H9 (cell line): ENCODE data around the gene HCN4. TPM values are rescaled to one million over a fixed set of nuclear protein-coding genes. Genes with fewer than 3 reads are reported as not detected.

ENCODE experiments used
- DNase-seq: peaks from one replicate; pipeline ENCODE4 v3.0.0-alpha.2; 2017
- H2AFZ ChIP-seq: one replicate; pipeline ENCODE4 v1.6.1; 2013; ENCODE audit warnings: mild to moderate bottlenecking, low read length, control low read depth, moderate library complexity
- H2AK5ac ChIP-seq: 2 replicates; pipeline ENCODE4 v1.6.1; 2013; ENCODE audit warnings: low read length, control low read depth, mixed read lengths; ENCODE audit not compliant: insufficient read length
- H2BK120ac ChIP-seq: one replicate; pipeline ENCODE4 v1.6.1; 2013; ENCODE audit warnings: low read depth, mild to moderate bottlenecking, low read length, control low read depth, inconsistent platforms; ENCODE audit not compliant: poor library complexity, severe bottlenecking
- H2BK12ac ChIP-seq: 2 replicates; pipeline ENCODE4 v1.6.1; 2013; ENCODE audit warnings: low read length, control low read depth, mixed read lengths, low read depth; ENCODE audit not compliant: insufficient read length
- H2BK15ac ChIP-seq: 2 replicates; pipeline ENCODE4 v1.6.1; 2013; ENCODE audit warnings: low read depth, low read length, control low read depth
- H2BK20ac ChIP-seq: one replicate; pipeline ENCODE4 v1.6.1; 2013; ENCODE audit warnings: low read depth, mild to moderate bottlenecking, low read length, control low read depth, inconsistent platforms; ENCODE audit not compliant: poor library complexity, severe bottlenecking
- H2BK5ac ChIP-seq: 2 replicates; pipeline ENCODE4 v1.6.1; 2013; ENCODE audit warnings: low read length, control low read depth, mixed read lengths; ENCODE audit not compliant: insufficient read length
- H3K14ac ChIP-seq: 2 replicates; pipeline ENCODE4 v1.6.1; 2013; ENCODE audit warnings: low read length, control low read depth; ENCODE audit not compliant: insufficient read depth
- H3K18ac ChIP-seq: 2 replicates; pipeline ENCODE4 v1.6.1; 2013; ENCODE audit warnings: low read depth, mild to moderate bottlenecking, mixed read lengths, low read length, control low read depth; ENCODE audit not compliant: insufficient read length
- H3K23ac ChIP-seq: 2 replicates; pipeline ENCODE4 v1.6.1; 2013; ENCODE audit warnings: low read length, control low read depth, mixed read lengths, low read depth; ENCODE audit not compliant: insufficient read length
- H3K23me2 ChIP-seq: 2 replicates; pipeline ENCODE4 v1.6.1; 2013; ENCODE audit warnings: low read depth, mild to moderate bottlenecking, mixed read lengths, low read length, control low read depth; ENCODE audit not compliant: insufficient read length, poor library complexity, severe bottlenecking
- H3K27ac ChIP-seq: 2 replicates; pipeline ENCODE4 v1.5.1; 2013; ENCODE audit warnings: low read length, control low read depth, mixed read lengths, low read depth; ENCODE audit not compliant: insufficient read length
- H3K27me3 ChIP-seq: 2 replicates; pipeline ENCODE4 v1.6.1; 2013; ENCODE audit warnings: low read length, control low read depth, inconsistent platforms; ENCODE audit not compliant: insufficient read depth
- H3K4ac ChIP-seq: 2 replicates; pipeline ENCODE4 v1.6.1; 2013; ENCODE audit warnings: low read depth, mild to moderate bottlenecking, control low read depth, inconsistent platforms, low read length, moderate library complexity
- H3K4me1 ChIP-seq: 2 replicates; pipeline ENCODE4 v1.6.1; 2013; ENCODE audit warnings: low read length, control low read depth, inconsistent platforms; ENCODE audit not compliant: insufficient read depth
- H3K4me2 ChIP-seq: 2 replicates; pipeline ENCODE4 v1.6.1; 2013; ENCODE audit warnings: low read length, control low read depth, mixed read lengths; ENCODE audit not compliant: insufficient read length, insufficient read depth
- H3K56ac ChIP-seq: 2 replicates; pipeline ENCODE4 v1.6.1; 2013; ENCODE audit warnings: low read depth, mild to moderate bottlenecking, mixed read lengths, low read length, control low read depth; ENCODE audit not compliant: insufficient read length
- H3K79me1 ChIP-seq: 2 replicates; pipeline ENCODE4 v1.6.1; 2013; ENCODE audit warnings: low read depth, mild to moderate bottlenecking, moderate library complexity, low read length, control low read depth, inconsistent platforms; ENCODE audit not compliant: insufficient read depth, poor library complexity, severe bottlenecking
- H3K79me2 ChIP-seq: 2 replicates; pipeline ENCODE4 v1.6.1; 2013; ENCODE audit warnings: low read length, control low read depth, inconsistent platforms; ENCODE audit not compliant: insufficient read depth
- H3K9ac ChIP-seq: 2 replicates; pipeline ENCODE4 v1.6.1; 2013; ENCODE audit warnings: low read length, control low read depth, mixed read lengths; ENCODE audit not compliant: insufficient read length; ENCODE audit errors: extremely low read depth
- H3K9me3 ChIP-seq: one replicate; pipeline ENCODE4 v1.6.1; 2013; ENCODE audit warnings: low read depth, low read length, inconsistent platforms; ENCODE audit not compliant: control insufficient read depth
- H3T11ph ChIP-seq: one replicate; pipeline ENCODE4 v1.6.1; 2013; ENCODE audit warnings: mild to moderate bottlenecking, low read length, control low read depth, inconsistent platforms
- H4K20me1 ChIP-seq: one replicate; pipeline ENCODE4 v1.6.1; 2013; ENCODE audit not compliant: control insufficient read depth, insufficient read length, insufficient read depth
- H4K5ac ChIP-seq: 2 replicates; pipeline ENCODE4 v1.6.1; 2013; ENCODE audit warnings: low read depth, mild to moderate bottlenecking, mixed read lengths, low read length, control low read depth; ENCODE audit not compliant: insufficient read length
- H4K8ac ChIP-seq: replicated peaks from 2 replicates; pipeline ENCODE4 v1.6.1; 2013; ENCODE audit warnings: low read length, control low read depth, mixed read lengths, low read depth; ENCODE audit not compliant: insufficient read length
- H4K91ac ChIP-seq: 2 replicates; pipeline ENCODE4 v1.6.1; 2013; ENCODE audit warnings: low read depth, mild to moderate bottlenecking, moderate library complexity, mixed read lengths, low read length, control low read depth; ENCODE audit not compliant: insufficient read length
- H3K27ac Mint-ChIP-seq, 3 experiments: 2 replicates in 2 of 3; 3 replicates in 1 of 3; pipeline ENCODE4 v1.8.0; 2020 to 2021; ENCODE audit warnings: mixed read lengths in 3 of 3, mild to moderate bottlenecking in 1 of 3, moderate library complexity in 1 of 3
- H3K27me3 Mint-ChIP-seq: 2 replicates; pipeline ENCODE4 v1.8.0; 2021; ENCODE audit warnings: low read depth, mild to moderate bottlenecking, moderate library complexity, mixed read lengths
- H3K36me3 Mint-ChIP-seq, 3 experiments: 2 replicates in 2 of 3; 3 replicates in 1 of 3; pipeline ENCODE4 v1.8.0; 2020 to 2021; ENCODE audit warnings: low read depth in 3 of 3, mixed read lengths in 3 of 3; ENCODE audit not compliant: insufficient read depth in 1 of 3
- H3K4me1 Mint-ChIP-seq, 2 experiments: 2 replicates each; pipeline ENCODE4 v1.8.0; 2020; ENCODE audit warnings: mixed read lengths in 2 of 2
- H3K4me3 Mint-ChIP-seq, 2 experiments: 2 replicates in 1 of 2; 3 replicates in 1 of 2; pipeline ENCODE4 v1.8.0; 2020 to 2021; ENCODE audit warnings: mild to moderate bottlenecking in 2 of 2, mixed read lengths in 2 of 2, moderate library complexity in 1 of 2
- H3K9me3 Mint-ChIP-seq, 2 experiments: 2 replicates in 1 of 2; 3 replicates in 1 of 2; pipeline ENCODE4 v1.8.0; 2020; ENCODE audit warnings: mild to moderate bottlenecking in 2 of 2, mixed read lengths in 2 of 2, moderate library complexity in 1 of 2
- CTCF ChIP-seq: fragments of 200-600 bp; sonication (generic); conservative IDR thresholded peaks from 3 replicates; pipeline ENCODE4 v1.8.0; 2021; ENCODE audit warnings: antibody characterized with exemption, mild to moderate bottlenecking
- WGBS: extraction: QIAGEN DNeasy Blood & Tissue Kit; methylation state at CpG from one replicate; pipeline ENCODE4 v1.1.7; 2013; ENCODE audit warnings: missing lambda C conversion rate, low lambda C conversion rate, mixed read lengths; ENCODE audit not compliant: insufficient read length; ENCODE audit errors: extremely low coverage; 5-methylcytosine and 5-hydroxymethylcytosine counted together
- total RNA-seq: library from RNA; stranded (reverse); gene quantifications from 2 replicates; pipeline ENCODE4 v1.2.1, GENCODE V29; 2021

HCN4 gene
- total RNA-seq, 1 experiment from 2014 or later = 10.5 TPM

- H3K4me1 Mint-ChIP-seq = peaks cover 10 to 13% of the 10 kb centered on the region in 2 experiments
- H3K27me3 ChIP-seq = no peaks in the 10 kb centered on the region
- no CpG with 5 or more reads among the region's 9 CpGs for WGBS
- H2BK120ac ChIP-seq = no peak overlapping the region
- peaks cover 4% of the 10 kb centered on the region; the same call in 1 of the 2 replicates for H3K4me1 ChIP-seq
- no peaks in the 10 kb centered on the region; the same call in 1 of the 2 replicates for H3K27me3 Mint-ChIP-seq
- H3K4me2 ChIP-seq = no peak overlapping the region
- DNase-seq = peak; percentile 81
- no peaks in the 10 kb centered on the region; a peak in 1 of 5 replicates for H3K9me3 Mint-ChIP-seq
- TF ChIP-seq CTCF = no peak
- no peak overlapping the region for H3K4ac ChIP-seq
- no peak overlapping the region for H2BK15ac ChIP-seq
- H2BK12ac ChIP-seq = no peak overlapping the region
- H3K27ac Mint-ChIP-seq = no peak overlapping the region
- no peak overlapping the region for H2BK20ac ChIP-seq
- H2BK5ac ChIP-seq = no peak overlapping the region
- no peak overlapping the region for H3K14ac ChIP-seq
- no peak overlapping the region for H2AK5ac ChIP-seq
- H3K23ac ChIP-seq = no peak overlapping the region
- H3K27ac ChIP-seq = no peak overlapping the region
- no peak overlapping the region for H3K4me3 Mint-ChIP-seq
- peaks cover 4% of the 10 kb centered on the region for H3K79me1 ChIP-seq
- H4K20me1 ChIP-seq = peaks cover 2% of the 10 kb centered on the region
- no peak overlapping the region for H2AFZ ChIP-seq
- no peak overlapping the region for H3K56ac ChIP-seq
- no peak overlapping the region for H4K91ac ChIP-seq
- peaks cover 15 to 20% (median 19%) of the 10 kb centered on the region in 3 experiments; a peak in 6 of 7 replicates for H3K36me3 Mint-ChIP-seq
- H3K9ac ChIP-seq = no peak overlapping the region
- no peak overlapping the region for H3K18ac ChIP-seq
- H4K5ac ChIP-seq = no peak overlapping the region
- no peaks in the 10 kb centered on the region; the same call in 1 of the 2 replicates for H3K79me2 ChIP-seq
- no peaks in the 10 kb centered on the region for H3K9me3 ChIP-seq
- no peak overlapping the region for H3T11ph ChIP-seq
- no peaks in the 10 kb centered on the region for H3K23me2 ChIP-seq
- H4K8ac ChIP-seq = no peak overlapping the region
Observed at GRCh38 chr15:73346735-73347312, 21.9 kb downstream of the HCN4 start.
